GM18868 (cell line): ENCODE data around the gene SOCS2.
"Not testable (repeated sequence)": the region's sequence is repeated elsewhere in the genome, so short reads cannot be mapped to it uniquely, and the experiment has no call there.

Source experiments
- ATAC-seq: cut with Tn5 transposase; IDR thresholded peaks from one replicate; pipeline ENCODE4 v1.9.1; 2021; ENCODE audit warnings: mild to moderate bottlenecking, moderate library complexity; ENCODE audit not compliant: unreplicated experiment

The SOCS2 gene

DNA sequence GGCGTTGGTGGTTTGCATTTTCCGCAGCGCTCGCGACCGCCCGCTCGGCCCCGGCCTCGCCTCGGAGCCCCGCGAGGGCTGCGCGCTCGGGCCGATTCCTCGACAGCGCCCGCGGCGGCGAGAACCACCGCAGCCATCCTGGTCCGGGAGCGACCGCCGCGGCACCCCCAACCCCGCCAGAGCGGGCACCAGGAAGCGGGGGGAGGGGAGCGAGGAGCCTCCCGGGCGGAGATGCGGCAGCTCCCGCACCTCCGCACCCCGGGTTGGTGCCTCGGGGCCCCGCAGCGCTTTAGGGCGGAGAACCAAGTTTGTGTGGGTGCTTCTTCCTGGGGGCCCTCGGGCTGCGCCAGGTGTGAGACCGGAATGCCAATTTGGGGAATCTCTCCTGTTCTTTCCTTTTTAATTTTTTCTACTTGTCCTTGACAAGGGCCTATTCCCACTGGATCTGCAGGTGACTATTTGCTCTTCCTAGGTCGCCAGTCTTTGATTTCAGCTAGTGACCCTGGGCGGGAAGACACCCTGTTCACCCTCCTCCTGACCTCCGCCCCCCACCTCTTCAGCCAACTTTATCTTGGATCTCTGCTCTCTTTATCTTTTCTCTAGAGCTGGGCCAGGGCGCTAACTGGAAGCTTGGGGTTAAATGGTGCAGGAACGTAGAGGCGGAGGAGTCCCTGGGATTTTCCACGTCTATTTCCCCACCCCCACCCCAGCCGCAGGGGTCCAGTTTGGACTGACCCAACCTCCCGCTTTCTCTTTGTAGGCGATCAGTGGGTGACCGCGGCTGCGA, at the start of gene SOCS2:
SOCS2 (plus strand) TSS at position 751 of the 787 bp plus-strand sequence. CDS start 223 bp downstream, outside the sequence.
- no peak for ATAC-seq

- no peak for ATAC-seq
Observed at GRCh38 chr12:93524386-93525133, 47.9 kb upstream of the SOCS2 start.

- ATAC-seq = no peak
Observed at GRCh38 chr12:93526786-93527428, 45.6 kb upstream of the SOCS2 start.

GRCh38 chr12:93530358-93530757, 42.1 kb upstream of the SOCS2 start:
- no peak for ATAC-seq

GRCh38 chr12:93533310-93533709, 39.2 kb upstream of the SOCS2 start:
- no peak for ATAC-seq

- peak; percentile 50 for ATAC-seq
Observed at GRCh38 chr12:93536111-93536765, 36.2 kb upstream of the SOCS2 start.

DNA sequence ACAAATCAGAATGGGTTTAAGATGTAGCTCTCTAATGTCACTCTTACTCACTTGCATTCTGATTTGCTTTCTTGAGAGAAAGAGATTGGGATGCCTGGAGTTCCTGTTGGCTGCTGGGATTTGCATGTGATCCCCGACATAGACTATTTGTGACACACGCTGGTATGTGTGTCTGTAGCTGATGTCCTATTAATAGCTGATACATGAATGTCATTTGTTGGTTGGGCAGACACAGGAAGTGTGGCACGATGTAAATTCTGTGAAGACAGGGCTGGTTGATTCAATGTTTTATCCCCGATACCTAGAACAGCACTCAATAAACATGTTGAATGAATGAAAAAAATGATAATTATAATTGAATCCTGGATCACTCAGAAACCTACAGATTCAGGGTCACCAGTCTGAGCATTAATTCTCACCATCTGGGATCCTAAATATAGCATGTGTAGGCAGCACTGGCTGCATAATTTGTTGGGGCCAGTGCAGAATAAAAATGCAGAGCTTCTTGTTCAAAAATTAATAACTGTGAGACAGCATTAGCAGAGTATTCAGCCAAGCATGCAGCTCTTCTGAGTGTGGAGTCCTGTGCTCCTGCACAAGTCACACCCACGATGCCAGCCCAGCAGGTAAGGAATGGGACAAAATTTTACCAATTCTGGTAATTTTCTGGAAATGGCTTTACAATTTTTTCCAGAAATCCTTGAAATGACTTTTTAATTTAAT, 35.5 kb upstream of the SOCS2 start:
- ATAC-seq = peak; percentile 91

DNA sequence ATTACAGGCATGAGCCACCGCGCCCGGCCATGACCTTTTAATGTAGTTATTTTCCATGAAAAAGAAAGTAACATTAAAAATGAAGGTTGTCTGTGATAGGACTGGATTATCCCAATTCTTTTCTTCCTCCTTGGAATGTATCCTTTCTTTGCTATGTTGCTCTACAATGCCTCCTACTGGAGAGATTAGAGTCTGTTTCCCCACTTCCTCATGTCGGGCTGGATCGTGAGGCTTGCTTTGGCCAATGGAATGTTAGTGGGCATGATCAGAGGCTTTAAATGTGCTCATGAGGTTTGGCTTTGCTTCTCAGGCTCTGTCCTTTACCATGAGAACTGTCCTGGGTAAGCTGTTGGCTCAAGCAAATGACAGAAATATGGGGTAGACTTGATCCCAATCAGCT, 34.7 kb upstream of the SOCS2 start:
- ATAC-seq = no peak

GRCh38 chr12:93539821-93540220, 32.7 kb upstream of the SOCS2 start:
- ATAC-seq = no peak

DNA sequence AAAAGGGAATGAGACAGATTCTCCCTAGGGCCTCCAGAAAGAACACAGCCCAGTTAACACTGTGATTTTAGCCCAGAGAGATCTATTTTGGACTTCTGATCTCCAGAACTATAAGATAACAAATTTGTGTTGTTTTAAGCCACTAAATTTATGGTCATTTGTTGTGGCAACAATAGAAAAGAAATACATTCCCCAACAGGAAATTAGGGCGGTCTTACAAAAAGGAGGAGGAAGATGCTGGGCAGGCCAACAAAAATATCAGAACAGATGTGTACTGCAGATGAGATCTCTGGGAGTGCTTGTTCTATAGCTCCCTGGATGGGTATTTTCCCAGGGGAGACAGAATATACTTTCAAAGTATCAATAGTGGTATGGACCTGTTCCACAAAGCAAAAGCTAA, 32.0 kb upstream of the SOCS2 start:
- no peak for ATAC-seq

GRCh38 chr12:93541578-93542225, 30.8 kb upstream of the SOCS2 start:
- no peak for ATAC-seq

GRCh38 chr12:93547778-93548177, 24.7 kb upstream of the SOCS2 start:
- no peak for ATAC-seq

- no peak for ATAC-seq
Observed at GRCh38 chr12:93549174-93549573, 23.3 kb upstream of the SOCS2 start.

DNA sequence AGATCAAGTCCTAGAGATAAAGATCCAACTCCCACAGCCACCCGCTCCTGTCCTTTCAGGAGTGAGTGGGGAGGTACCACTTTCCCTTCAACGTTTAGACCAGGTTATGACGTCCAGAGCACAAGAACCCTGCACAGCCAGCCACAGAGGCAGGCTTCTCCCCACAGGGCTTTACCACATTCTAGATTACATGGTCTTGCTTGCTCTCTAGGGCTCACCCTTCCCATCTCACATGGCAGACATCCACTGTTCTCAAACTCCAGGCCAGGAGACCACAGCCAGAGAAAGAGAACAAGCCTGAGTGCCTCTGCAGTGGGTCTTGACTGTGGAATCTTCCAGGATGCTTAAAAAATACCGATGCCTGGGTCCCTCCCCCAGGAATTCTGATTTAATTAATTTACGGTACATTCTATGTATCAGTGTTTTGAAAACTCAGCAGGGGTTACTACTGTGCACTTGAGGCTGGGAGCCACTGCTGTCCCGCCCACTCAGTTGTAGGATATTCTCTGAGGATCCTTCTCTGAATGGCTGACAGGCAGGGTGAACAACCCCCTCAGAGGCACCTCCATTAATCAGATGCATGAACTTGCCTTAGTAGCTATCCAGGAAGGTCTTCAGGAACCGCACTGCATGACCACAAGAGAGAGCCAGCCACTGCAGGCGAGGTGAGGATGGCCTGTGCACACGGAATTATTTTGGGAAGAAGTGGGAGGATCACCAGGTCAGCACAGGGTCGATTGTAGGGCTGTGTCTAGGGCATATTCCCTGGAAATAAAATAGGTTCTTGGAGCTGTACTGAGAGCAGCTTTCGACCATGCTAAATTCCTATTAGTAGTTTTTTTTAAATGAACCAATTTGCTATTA, 21.5 kb upstream of the SOCS2 start:
- no peak for ATAC-seq

- ATAC-seq = no peak
Observed at GRCh38 chr12:93552427-93552826, 20.0 kb upstream of the SOCS2 start.

- ATAC-seq = not testable (repeated sequence)
Observed at GRCh38 chr12:93557879-93558278, 14.6 kb upstream of the SOCS2 start.

GRCh38 chr12:93558685-93559084, 13.8 kb upstream of the SOCS2 start:
- ATAC-seq = not testable (repeated sequence)

DNA sequence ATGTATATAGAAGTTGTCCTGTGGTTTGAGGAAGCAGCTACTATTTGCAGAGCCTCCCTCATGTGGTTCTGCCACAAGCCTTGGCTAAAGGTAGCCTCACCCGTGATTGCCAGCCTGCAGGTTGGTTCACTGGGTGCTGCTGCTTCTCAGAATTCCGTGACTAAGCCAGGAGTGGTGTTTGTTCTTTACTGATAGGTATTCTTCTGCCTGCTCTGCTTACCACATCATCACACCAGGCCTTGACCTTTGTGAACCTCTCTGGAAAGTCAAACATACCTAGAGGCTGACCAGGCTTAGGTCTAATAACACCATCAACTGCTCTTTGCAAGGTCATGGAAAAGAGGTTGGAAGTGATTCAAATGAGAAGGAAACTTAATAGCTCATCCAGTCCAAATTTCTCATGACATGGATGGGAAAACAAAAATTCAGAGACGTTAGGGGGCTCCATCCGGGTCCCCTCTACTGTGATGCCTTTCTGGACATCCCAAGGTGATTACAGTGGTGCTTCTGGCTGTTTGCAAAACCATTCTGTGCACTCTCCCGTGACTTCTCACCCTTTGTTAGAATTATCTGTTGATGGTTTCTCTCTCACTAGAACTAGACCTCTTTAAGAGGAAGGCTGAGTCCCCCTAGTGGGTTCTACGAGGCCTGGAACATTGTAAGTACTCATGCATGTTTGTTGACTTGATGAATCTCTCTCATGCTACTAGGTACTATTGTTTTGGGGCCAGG, 8.5 kb upstream of the SOCS2 start:
- peak; percentile 63 for ATAC-seq
